ENCODE results near the gene IL17REL.

IL17REL gene

DNA sequence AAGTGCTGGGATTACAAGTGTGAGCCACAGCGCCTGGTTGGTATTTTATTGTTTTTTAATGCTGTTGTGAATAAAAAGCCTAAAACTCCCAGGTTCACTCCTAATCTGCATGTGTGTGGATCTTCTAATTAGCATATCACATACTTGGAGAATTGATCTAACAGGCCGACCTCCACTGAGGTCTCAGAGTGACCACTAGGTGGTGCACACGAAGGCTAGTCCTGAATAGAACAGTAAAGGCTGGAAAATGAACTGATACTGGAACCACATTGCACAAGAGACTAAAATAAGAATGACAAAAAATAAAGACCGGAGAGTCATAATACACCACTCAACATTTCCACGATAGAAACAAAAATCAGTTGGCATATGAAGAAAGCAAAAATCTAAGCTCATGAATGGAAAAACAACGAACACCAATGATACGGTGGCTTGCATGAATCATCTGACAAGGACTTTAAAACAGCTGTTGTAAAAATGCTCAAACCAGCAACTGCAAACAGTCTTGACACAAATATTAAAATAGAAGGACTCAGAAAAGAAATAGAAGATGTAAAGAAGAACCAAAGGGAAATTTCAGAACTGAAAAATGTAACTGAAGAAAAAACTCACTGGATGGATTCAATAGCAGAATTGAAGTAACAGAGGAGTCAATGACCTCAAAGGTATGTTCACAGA, 32.8 kb downstream of the IL17REL start:
- Mint-ChIP-seq H3K4me3 (no peak overlapping the region), H3K27me3 (ENCODE audit: low read depth) (peaks cover 47% of the 10 kb centered on the region), H3K36me3 (ENCODE audit: low read depth) (peaks cover 11% of the 10 kb centered on the region), H3K9me3 (peaks cover 23% of the 10 kb centered on the region), H3K4me1 (no peaks in the 10 kb centered on the region), H3K27ac (no peak overlapping the region)
- TF ChIP-seq, protein P1, sequence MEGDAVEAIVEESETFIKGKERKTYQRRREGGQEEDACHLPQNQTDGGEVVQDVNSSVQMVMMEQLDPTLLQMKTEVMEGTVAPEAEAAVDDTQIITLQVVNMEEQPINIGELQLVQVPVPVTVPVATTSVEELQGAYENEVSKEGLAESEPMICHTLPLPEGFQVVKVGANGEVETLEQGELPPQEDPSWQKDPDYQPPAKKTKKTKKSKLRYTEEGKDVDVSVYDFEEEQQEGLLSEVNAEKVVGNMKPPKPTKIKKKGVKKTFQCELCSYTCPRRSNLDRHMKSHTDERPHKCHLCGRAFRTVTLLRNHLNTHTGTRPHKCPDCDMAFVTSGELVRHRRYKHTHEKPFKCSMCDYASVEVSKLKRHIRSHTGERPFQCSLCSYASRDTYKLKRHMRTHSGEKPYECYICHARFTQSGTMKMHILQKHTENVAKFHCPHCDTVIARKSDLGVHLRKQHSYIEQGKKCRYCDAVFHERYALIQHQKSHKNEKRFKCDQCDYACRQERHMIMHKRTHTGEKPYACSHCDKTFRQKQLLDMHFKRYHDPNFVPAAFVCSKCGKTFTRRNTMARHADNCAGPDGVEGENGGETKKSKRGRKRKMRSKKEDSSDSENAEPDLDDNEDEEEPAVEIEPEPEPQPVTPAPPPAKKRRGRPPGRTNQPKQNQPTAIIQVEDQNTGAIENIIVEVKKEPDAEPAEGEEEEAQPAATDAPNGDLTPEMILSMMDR (IDR thresholded peaks at IDR 0.05; ENCODE audit: unreplicated experiment in 3 of 3) = peak; percentile 17 to 40 (median 24)

DNA sequence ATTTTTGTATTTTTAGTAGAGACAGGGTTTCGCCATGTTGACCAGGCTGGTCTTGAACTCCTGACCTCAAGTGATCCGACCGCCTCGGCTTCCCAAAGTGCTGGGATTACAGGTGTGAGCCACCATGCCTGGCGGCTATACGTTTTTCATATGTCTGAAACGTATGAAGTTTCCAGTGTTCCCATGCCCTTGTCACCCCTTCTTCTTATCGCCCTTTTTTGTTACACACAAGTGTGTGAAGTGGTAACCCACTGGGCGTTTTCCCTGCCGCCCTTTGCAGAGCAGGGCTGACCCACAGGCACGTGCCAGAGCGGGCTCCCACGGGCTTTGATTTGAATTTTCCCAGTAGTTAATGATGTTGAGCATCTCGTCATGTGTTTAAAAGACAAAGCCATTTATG, 35.0 kb downstream of the IL17REL start:
- TF ChIP-seq, protein P1 (IDR thresholded peaks at IDR 0.05; ENCODE audit: unreplicated experiment in 3 of 3) = no peak

GRCh38 chr22:49976439-49977175, 36.0 kb downstream of the IL17REL start:
- TF ChIP-seq, protein P1 (IDR thresholded peaks at IDR 0.05; ENCODE audit: unreplicated experiment in 3 of 3) = no peak
- Mint-ChIP-seq H3K4me1 (no peaks in the 10 kb centered on the region), H3K9me3 (peaks cover 16% of the 10 kb centered on the region), H3K27ac (no peak overlapping the region), H3K27me3 (ENCODE audit: low read depth) (peaks cover 29% of the 10 kb centered on the region), H3K36me3 (ENCODE audit: low read depth) (peaks cover 11% of the 10 kb centered on the region), H3K4me3 (no peak overlapping the region)

More for the DNA sequence above, 35.0 kb downstream of the IL17REL start:
- Mint-ChIP-seq H3K36me3 (ENCODE audit: low read depth) (peaks cover 11% of the 10 kb centered on the region), H3K4me1 (no peaks in the 10 kb centered on the region), H3K4me3 (no peak overlapping the region), H3K27ac (no peak overlapping the region), H3K27me3 (ENCODE audit: low read depth) (peaks cover 35% of the 10 kb centered on the region), H3K9me3 (peaks cover 18% of the 10 kb centered on the region)

- TF ChIP-seq, protein P1 (IDR thresholded peaks at IDR 0.05; ENCODE audit: unreplicated experiment in 3 of 3) = no peak
- Mint-ChIP-seq H3K27ac (no peak overlapping the region), H3K4me3 (peak overlapping the region in 1 of 3 experiments; percentile 2), H3K27me3 (ENCODE audit: low read depth) (peaks cover 24% of the 10 kb centered on the region), H3K36me3 (ENCODE audit: low read depth) (peaks cover 8% of the 10 kb centered on the region), H3K9me3 (peaks cover 12% of the 10 kb centered on the region), H3K4me1 (peaks cover under 1% of the 10 kb centered on the region)
These were observed 36.8 kb downstream of the IL17REL start for GRCh38 chr22:49975543-49976389.

- Mint-ChIP-seq H3K4me1 (peaks cover 5% of the 10 kb centered on the region), H3K36me3 (ENCODE audit: low read depth) (no peaks in the 10 kb centered on the region), H3K9me3 (peaks cover under 1% of the 10 kb centered on the region), H3K27me3 (ENCODE audit: low read depth) (peaks cover 12% of the 10 kb centered on the region), H3K27ac (no peak overlapping the region), H3K4me3 (no peak overlapping the region)
- TF ChIP-seq, protein P1 (IDR thresholded peaks at IDR 0.05; ENCODE audit: unreplicated experiment in 3 of 3) = no peak
These were observed 39.3 kb downstream of the IL17REL start for GRCh38 chr22:49973018-49973961.
